HG02642 (cell line): Measurements from ENCODE around the gene MARCHF6.
"Not testable (repeated sequence)": the region's sequence is repeated elsewhere in the genome, so short reads cannot be mapped to it uniquely, and the experiment has no call there.

Experiments used
- ATAC-seq: cut with Tn5 transposase; IDR thresholded peaks from one replicate; pipeline ENCODE4 v1.9.1; 2021; ENCODE audit warnings: mild to moderate bottlenecking; ENCODE audit not compliant: unreplicated experiment, poor library complexity

Gene MARCHF6

DNA sequence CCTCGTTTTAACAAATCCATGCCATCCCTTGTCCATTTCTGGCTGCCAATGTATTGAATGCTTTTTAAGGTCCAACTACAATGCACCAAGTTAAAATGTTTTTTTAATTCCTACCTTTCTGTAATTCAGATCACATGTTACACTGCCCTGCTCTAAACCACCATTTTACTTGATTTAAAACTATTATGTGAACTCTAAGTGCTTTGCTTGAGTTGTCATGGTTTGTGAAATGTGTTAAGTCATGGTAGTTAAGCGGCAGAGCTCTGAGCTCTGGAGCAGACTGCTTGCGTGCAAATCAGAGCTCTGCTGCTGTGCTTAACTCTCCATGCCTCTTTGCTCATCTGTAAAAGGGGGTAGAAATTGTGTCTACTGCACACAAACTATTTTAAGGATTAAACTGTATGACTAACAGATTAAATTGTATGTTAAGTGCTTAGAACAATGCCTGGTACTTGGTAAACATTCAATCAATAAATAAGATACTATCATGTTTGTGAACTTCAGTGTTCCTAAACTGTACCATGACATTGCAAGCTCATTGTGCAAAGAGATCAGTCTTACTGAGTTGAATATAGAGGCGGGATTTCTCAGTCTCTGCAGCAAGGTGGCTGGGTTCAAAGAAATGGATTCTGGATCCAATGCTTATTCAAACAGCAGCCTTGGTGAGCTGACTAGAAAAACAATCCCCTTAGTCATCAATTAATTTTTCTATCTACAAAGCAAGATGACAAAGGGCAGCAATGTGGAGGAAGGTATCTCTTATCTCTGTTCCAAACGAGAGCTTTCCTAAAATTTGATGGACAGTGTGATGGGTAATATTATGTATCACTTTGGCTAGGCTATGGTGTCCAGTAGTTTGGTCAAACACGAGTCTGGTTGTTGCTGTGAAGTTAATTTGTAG is 29.7 kb upstream of the MARCHF6 start:
- no peak for ATAC-seq

DNA sequence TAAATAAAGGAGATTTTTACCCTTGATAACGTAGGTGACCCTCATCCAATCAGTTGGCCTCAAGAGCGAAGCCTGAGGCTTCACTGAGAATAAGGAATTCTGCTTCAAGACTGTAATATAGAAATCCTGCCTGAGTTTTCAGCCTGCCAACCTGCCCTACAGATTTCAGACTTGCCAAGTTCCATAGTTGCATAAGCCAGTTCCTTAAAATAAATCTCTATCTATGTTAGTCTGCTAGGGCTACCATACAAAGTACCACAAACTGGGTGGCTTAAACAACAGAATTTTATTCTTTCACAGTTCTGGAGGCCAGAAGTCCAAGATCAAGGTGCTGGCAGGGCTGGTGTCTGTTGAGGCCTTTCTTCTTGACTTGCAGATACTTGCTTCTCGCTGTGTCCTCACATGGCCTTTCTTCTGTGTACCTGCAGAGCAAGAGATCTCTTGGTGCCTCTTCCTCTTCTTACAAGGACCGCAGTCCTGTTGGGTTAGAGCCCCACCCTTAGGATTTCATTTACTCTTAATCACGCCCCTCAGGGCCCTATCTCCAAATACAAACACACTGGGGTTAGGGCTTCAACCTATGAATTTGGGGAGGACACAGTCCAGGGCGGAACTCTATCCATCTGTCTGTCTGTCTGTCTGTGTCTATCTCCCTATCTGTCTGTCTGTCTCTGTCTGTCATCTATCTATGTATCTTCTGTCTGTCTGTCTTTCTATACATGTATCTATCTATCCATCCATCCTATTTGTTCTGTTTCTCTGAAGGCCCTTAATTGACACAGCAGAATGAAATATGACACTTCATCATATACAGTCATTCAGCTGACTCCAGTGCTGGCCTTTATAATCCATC is 28.8 kb upstream of the MARCHF6 start:
- no peak for ATAC-seq

DNA sequence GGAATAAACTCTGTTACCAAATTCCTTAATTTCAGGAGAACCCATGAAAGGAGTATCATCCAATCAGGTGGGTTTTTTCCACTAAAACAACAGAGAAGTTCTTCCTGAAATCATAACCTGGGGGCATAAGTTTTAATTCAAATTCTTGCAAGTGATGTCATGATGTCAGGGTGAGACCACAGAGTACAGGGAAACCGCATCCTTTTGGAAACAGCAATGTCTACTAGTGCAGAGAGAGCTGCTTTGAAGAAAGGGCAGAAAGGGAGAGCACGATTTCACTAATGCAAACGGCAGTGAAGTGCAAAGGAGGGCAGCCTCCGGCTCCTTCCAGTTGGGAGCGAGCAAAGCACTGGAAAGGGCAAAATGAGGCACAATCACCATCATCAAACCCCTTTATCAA is 25.2 kb upstream of the MARCHF6 start:
- ATAC-seq = no peak

DNA sequence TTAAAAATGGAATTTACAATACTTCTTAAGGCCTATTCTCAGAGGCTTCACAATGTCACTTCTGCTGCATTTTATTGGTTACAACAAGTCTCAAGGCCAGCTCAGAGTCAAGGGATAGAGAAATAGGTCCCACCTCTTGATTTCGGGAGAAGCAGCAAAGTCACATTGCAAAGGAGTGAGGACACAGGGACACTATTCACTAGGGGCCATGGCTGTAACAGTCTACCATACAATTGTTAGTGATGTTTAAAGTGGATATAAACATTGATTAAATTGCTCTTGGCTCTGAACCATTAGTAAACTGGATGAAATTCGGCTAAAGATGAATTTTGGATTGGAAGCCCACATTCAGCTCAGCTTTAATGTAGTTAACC is 24.1 kb upstream of the MARCHF6 start:
- no peak for ATAC-seq

DNA sequence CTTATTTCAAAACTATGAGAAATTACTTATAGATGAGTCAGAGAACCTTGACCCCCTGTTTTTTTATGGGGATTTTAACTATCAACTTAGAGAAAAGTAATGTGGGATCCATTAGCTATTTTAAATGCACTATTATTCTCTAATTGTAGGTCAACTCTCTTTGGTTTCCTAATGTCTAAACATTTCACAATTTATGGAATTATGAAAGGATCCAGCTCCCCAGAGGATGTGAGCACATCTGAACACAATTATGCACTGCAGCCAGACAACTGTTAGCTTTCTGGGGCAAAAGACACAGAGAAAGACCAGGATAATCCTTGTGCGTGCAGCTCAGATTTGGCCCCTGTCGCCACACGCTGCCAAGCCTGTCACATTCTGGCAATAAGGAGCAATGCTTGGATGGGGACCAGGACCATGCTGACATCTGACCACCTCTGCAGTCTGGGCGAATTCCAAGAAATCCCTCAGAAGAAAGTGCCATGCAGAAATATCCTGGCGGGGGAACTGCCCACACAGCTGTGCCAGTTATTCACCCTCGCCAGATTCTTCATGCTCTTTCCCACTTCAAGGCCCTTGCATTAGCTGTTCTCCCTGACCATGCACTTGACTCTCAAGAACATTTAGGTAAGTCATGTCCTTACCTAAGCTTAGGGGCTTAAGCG is 23.5 kb upstream of the MARCHF6 start:
- ATAC-seq = no peak

DNA sequence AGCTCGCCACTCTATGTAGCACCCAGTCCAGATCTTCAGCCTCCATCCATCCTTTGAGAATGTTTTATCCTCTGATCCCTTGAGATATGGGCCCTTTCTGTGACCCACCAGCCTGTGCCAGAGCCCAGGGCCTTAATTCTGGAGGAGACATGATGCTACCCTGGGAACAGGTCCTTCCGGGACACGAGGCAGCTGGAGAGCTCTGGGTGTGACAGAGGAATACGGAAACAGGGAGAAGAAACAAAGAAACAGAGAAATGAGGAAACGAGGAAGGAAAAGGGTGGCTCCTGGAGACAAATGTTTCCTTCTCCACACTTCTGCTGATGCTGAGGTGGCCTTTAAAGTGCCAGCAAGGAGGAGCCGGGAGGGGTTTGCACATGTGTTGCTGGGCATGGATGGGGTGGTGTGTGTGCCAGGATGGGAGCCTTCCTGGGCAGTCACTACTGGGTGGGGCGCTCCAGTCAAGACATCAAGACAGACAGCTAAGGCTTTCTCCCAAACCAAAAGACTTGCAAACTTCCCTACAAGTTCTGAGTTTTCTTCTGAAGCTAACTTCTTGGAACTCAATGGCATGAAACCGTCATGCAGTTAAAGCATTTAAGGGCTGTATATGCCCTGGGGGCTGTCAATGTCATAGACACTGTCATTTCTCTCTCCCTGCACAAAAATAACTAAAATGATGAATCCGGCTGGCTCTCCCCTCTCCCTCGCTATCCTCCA is 22.8 kb upstream of the MARCHF6 start:
- no peak for ATAC-seq

DNA sequence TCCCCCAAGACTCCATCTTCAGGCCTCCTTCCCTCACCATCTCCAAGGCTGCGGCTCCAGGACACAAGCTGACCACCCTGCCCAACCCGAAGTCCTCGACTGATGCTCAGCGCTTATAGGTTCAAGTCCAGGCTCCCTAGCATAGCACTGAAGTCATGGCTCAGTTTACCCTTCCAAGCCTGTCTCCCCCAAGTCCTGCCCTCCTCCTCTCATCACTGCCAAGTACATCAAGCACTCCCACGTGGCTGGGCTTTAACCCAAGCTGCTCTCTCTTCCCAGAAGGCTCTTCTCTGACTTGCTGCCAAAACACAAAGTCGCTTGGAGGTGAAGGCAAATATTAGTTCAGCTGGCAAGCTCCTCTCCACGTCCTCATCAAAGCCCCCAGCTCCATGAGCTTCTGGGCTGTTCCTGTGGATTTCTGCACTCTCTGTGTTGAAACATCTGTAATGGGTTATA is 22.1 kb upstream of the MARCHF6 start:
- no peak for ATAC-seq

DNA sequence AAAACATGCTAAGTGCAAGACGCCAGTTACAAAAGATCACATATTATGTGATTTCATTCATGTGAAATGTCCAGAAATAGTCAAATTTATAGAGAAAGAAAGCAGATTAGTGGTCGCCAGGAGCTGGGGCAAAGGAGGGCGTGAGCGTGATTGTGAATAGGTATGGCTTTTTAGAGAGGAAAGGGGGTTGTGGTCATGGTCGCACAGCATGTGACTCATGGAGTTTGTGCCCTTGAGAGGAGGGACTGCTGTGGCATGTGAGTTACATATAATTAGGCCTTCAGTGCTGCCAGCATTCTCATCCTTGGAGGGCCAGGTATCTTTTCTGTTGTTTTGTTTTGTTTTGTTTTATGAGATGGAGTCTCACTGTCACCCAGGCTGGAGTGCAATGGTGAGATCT is 21.2 kb upstream of the MARCHF6 start:
- ATAC-seq = no peak

DNA sequence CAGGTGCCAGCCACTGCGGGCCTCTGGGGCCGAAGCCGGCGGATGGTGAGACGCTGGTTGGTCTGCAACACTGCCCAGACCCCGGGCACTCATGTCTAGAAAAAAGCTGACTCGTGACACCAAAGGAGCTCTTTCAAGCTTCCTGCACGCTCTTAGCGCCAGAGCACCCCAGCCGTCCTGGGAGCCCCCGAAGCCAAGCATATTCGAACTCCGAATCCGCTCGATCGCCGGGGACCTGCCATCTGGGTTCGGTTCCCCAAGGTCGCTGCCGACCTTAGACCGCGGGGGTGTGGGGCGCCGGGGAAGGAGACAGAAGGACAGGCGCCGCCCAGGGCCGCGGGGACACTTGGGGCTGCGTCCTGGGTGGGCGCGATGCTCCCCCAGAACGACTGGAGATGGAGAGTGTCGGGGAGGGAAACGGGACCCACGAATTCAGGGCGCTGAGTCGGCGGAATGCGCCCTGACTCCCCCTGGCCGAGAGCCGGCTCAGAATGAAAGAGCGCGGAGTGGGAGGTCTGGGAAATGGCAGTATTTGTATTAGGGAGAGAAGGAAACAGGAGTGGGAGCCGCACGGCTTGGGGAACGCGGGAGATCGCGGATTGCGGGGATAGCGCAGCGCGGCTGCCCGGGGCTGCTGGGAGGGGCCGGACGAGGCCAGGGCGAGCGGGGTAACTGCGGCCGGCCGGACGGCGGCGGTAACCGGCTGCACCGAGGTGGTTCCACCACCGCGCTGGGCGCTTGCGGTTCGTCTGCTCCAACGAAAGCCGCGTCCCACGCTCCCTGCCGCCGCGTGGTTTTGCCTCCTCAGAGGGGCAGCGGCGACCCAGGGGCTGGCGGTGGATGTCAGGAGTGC is 20.1 kb upstream of the MARCHF6 start:
- ATAC-seq = peak; percentile 65

DNA sequence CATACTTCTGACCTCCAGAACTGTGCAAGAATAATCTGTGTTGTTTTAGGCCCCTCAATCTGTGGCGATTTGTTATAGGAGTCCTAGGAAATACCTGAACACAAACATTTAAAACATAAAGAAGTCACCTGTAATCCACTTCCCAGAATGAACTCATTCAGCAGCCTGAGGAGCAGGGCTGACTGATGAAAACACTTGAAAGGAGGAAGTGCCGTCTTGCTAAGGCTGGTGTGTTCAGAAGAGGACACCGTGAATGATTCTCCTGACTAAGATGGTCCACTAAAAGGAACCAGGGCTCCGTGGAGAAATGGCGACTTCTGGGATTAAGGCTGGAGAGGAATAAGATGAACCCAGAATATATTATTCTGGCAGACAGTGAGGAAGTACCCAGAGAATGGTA is 18.7 kb upstream of the MARCHF6 start:
- ATAC-seq = no peak

DNA sequence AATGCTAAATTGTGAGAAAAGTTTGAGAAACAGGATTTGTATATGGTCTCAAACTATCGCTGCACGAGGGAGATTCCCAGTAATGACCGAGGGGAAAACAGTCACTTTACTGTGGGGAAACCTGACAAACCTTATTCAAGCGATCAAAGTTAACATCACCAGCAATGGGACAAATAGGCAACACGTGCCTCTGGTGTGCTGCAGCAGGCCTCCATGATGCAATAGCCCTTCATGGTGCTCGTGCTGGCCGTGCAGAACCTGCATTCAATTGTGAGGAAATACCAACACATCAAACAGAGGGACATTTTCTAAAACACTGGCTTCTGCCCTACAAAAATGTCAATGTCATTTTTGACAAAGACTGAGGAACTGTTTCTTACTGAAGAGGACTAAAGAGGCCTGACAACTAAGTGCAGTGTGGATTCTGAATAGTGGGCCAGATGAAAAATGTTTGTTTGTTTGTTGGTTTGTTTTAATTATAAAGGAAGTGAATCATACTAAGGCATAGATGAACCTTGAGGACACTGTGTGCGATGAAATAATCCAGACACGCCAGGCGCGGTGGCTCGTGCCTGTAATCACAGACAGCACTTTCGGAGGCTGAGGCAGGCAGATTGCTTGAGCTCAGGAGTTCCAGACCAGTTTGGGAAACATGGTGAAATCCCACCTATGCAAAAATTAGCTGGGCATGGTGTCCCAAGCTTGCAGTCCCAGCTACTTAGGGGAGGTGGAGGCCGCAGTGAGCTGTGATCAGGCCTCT is 17.6 kb upstream of the MARCHF6 start:
- ATAC-seq = no peak

DNA sequence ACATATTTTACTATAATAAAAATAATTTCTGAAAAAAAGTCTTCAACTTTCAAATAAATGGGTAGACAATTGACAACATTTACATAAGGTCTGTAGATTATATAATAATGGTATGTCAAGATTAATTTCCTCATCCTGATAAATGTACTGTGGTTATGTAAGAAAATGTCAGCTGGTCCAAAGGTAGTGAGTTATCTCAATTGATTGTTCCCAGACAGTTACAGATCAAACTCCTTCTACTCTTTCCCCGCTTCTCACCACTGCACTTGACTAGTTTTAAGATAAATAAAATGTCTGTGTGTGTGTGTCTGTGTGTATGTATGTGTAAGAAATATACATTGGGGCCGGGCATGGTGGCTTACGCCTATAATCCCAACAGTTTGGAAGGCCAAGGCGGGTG is 16.4 kb upstream of the MARCHF6 start:
- no peak for ATAC-seq

DNA sequence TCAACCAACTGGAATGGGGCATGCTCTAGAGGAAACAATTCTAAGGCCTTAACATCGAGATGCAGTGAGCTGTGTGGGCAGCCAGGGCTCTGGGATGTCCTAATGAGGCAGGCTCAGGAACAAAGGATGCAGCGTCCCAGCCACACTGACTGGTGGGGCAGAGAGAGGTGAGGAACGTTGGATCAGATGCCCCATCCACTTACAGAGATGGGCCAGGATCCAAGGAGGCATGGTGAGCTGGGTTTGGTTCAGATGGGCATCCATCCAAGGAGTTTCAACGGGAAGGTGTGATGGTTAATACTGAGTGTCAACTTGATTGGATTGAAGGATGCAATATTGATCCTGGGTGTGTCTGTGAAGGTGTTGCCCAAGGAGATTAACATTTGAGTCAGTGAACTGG is 15.5 kb upstream of the MARCHF6 start:
- ATAC-seq = no peak

DNA sequence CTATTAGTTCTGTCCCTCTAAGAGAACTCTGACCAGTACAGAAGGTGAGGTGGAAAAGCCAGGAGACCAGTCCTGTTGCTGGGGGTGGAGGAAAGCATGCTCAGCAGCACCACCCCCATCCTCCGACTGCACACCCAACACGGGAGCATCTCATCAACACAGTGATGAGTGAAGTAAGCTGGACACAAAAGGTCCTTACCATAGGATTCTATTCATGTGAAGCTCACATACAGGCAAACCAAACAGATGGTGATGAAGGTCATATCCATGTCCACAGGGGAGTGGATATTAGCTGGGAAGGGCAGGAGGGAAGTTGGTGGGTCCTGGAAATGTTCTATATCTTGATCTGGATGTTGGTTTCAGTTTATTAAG is 14.8 kb upstream of the MARCHF6 start:
- ATAC-seq = no peak

DNA sequence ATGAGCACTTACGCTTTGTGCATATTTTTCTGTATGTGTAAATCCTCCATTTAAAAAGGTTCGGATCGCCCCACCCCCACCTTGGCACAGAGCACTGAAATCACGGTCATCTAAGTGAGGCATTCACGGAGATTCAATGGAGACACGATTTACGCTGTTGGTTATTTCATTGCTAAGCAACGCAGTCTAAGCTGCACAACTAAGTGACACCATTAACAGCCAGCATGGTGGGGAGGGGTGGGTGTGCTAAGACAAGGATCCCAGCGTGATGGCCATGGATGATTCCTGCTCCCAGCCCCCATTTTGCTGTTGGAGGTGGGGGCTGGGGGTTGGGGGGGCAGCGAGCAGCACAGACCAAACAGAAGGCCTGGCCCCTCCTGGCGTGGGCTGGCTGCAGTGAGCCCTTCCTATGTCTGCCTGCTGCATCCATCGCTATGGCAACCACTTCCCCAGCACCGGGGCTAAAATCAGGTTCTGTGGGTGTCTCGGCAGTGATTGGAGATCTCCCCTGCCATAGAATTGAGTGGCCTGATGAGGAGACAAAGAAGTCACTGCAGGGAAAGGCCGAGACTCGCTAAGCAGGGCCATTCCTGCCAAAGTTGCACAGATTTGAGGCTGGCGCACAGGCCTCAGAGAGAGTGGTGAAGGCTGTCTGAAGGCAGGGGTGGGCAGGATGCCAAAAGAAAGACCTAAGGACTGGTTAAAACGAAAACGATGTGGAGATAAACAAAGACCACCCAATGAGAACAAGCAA is 14.3 kb upstream of the MARCHF6 start:
- ATAC-seq = no peak

DNA sequence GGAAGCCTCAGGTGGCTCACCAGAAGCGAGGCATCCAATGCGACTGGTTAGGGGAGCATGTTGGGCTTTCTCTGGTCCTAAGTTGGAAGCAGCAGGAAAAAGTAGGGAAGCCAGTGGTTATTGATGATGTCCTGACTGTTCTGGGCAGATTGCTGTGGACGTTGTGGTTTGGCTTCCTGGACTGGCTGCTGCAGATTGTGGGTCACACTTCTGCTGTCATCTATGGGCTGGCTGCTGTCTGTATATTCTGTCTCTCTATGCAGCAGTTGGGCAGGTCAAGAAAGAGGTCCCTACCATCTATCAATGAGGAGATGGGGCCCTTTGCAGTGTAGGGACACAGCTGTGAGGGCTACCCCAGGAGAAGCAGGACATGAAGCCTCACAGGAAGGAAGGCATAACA is 13.5 kb upstream of the MARCHF6 start:
- ATAC-seq = no peak

DNA sequence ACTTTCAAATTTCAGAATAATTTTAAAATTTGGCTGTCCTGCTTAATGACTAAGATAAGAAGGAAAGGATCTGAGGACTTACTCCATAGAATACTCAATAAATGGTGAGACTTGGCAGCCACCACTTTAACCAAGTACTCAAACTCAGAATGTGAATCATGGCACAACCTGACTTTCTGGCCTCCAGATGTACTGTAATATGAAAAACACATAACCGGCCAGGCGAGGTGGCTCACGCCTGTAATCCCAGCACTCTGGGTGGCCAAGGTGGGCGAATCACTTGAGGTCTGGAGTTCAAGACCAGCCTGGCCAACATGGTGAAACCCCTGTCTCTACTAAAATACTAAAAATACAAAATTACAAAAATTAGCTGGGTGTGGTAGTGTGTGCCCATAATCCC is 10.0 kb upstream of the MARCHF6 start:
- no peak for ATAC-seq

DNA sequence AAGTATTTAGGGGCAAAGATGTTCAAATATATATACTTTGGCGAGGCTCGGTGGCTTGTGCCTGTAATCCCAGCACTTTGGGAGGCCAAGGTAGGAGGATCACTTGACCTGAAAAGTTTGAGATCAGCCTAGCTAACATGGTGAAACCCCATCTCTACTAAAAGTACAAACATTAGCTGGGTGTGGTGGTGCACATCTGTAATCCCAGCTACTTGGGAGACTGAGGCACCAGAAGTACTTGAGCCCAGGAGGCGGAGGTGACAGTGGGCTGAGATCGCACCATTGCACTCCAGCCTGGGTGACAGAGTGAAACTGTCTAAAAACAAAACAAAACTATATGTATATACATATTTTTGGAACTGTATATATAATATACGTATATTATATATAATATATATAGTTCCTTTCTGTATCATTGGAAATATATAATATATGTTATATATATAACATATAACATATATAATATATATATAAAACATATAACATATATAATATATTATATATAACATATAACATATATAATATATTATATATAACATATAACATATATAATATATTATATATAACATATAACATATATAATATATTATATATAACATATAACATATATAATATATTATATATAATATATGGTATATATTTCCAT is 8.9 kb upstream of the MARCHF6 start:
- ATAC-seq = not testable (repeated sequence)
